GM20000 (cell line): ENCODE data around the gene IFI27L2.

Experiments
- DNase-seq: peaks from one replicate; pipeline ENCODE4 v3.0.0; 2012; ENCODE audit warnings: low spot score
- TF ChIP-seq, protein P1 (sequence below): IDR thresholded peaks from 2 replicates; pipeline ENCODE4 v1.5.1; 2012; ENCODE audit warnings: mild to moderate bottlenecking, control low read depth; ENCODE audit errors: extremely low read depth, missing control alignments

IFI27L2 gene

DNA sequence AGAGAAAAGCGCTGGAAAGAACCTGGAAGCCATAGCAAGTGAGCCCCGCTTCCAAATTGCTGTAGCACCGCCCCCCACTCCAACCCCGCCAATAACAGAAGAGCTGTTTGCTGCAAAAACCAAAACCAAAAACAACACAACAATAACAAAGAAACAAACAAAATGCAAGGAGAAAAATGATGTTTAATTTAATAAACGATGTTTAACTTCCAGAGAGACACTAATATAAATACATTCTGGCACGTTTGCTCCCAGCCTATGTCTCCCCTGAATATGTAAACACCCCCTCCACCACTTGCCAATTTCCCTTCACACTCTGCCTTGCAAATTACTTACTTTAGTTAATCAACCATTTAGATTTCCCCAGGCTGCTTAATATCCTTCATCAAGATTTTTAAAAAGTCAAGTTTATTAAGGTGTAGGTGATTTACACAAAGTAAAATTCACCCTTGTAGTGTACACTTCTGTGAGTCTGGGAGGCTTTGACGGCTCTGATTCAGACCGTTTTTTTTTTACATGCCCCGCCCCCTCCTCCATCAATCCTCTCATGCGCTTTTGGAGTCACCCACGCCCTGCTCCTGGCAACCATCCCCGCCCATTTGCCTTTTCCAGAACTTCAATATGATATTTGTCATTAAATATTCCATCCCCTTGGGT, 482 bp upstream of the IFI27L2 start:
- DNase-seq, result peak; percentile 33
- TF ChIP-seq, protein P1, sequence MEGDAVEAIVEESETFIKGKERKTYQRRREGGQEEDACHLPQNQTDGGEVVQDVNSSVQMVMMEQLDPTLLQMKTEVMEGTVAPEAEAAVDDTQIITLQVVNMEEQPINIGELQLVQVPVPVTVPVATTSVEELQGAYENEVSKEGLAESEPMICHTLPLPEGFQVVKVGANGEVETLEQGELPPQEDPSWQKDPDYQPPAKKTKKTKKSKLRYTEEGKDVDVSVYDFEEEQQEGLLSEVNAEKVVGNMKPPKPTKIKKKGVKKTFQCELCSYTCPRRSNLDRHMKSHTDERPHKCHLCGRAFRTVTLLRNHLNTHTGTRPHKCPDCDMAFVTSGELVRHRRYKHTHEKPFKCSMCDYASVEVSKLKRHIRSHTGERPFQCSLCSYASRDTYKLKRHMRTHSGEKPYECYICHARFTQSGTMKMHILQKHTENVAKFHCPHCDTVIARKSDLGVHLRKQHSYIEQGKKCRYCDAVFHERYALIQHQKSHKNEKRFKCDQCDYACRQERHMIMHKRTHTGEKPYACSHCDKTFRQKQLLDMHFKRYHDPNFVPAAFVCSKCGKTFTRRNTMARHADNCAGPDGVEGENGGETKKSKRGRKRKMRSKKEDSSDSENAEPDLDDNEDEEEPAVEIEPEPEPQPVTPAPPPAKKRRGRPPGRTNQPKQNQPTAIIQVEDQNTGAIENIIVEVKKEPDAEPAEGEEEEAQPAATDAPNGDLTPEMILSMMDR, result no peak

DNA sequence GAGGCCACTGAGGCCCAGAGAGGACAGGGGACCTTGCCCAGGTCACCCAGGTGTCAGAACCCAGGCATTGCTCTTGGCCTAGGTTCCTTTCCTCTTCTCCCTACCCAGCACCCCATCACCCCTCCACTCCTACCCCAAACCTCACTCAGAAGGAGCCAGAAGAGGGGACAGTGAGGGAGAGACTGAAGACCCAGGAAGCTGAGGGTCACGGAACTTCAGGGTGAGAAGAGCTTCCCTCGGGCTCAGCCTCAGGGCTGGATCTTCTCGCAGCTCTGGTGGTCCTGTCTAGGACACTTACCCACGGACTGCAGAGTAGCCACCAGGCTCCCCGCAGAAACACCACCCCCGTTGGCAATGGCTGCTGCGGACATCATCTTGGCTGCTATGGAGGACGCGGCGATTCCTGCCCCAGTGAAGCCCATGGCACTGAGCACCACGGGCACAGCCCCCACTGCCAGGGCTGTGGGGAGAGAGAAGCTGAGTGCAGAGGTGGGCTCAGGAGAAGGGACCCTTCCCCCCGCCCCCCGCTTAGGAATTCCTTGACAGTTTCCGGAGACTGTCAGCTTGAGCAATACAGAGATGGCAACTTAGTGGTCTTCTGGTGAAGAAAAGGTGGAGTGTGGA, 1.1 kb downstream of the IFI27L2 start:
- no peak for DNase-seq
- TF ChIP-seq, protein P1, result no peak

DNA sequence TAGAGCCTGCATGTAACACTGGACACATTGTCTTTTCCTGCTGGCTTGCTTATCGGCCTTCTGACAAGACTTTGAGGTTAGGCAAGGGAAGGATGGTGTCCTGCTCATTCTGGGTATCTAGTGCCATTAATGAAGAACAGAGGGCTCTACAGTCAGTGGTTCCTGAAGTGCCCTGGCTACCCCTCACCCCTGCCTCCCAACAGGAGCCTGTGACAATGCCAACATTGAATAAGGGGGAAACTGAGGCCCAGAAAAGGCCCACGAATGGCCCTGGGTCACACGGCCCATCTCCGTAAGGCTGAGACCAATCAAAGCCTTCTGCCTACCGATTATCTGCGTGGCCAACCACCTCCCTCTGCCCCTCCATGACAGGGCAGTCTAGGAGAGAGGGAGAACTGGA, 2.1 kb downstream of the IFI27L2 start:
- TF ChIP-seq, protein P1, result no peak

DNA sequence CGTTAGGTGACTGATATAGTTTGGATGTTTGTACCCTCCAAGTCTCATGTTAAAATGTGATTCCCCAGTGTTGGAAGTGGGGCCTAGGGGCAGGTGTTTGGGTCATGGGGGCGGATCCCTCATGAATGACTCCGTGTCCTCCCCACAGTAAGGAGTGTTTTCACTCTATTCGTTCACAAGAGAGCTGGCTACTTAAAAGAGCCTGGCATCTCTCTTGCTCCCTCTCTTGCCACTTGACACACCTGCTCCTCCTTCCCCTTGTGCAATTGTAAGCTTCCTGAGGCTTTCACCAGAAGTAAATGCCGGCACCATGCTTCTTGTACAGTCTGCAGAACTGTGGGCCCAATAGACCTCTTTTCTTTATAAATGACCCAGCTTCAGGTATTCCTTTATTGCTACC, 2.6 kb downstream of the IFI27L2 start:
- TF ChIP-seq, protein P1, result no peak
- DNase-seq, result no peak

More for the DNA sequence above, 2.1 kb downstream of the IFI27L2 start:
- no peak for DNase-seq

DNA sequence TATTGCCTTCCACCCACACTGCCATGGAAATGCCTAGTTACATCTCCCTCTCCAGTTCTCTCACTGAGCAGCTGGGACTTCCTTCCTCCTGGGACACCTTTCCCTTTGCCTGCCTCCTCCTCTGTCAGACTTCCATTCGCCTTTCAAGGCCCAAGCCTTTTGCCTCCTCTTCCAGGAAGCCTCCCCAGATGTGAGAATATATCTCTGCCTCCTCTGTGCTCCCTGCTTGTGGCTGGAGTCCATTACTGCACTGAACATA, 3.1 kb downstream of the IFI27L2 start:
- TF ChIP-seq, protein P1, result no peak
- no peak for DNase-seq

DNA sequence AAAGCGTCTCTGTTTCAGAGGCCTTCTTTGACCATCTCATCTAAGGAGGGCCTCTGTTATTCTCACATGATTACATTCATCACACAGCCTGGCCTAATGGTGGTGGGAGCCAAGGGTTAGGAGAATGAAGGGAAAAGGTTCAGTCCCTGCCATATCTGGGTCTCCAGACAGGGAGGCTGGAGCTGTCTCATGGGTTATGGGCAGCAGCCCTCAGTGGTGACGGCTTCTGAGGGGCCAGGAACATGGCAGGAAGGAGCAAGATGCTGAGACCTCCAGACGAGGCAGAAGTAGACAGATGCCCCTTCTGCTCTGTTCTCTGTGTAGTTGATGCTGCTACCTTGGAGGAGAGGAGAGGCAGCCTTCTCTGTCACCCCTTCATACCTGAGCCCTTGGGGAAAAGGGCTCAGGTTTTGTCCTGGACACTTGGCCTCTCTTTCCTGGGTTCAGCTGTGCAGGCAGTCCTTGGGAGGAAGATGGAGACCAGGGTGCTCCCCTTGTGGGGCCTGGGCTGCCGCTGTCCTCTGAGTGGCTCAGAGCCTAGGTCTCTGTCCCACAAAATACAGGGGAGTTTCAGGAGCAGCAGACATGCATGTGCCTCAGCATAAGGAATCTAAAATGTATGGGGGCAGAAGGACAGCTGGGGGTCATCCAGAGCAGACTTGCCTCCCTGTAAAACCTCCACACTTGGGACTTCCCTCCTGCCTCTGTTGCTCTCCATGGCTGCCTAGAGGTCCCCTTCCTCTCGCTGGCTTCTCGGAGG, 3.6 kb downstream of the IFI27L2 start:
- no peak for DNase-seq
- TF ChIP-seq, protein P1, result no peak
